Measurements from ENCODE around the gene TASOR2.

The TASOR2 gene

DNA sequence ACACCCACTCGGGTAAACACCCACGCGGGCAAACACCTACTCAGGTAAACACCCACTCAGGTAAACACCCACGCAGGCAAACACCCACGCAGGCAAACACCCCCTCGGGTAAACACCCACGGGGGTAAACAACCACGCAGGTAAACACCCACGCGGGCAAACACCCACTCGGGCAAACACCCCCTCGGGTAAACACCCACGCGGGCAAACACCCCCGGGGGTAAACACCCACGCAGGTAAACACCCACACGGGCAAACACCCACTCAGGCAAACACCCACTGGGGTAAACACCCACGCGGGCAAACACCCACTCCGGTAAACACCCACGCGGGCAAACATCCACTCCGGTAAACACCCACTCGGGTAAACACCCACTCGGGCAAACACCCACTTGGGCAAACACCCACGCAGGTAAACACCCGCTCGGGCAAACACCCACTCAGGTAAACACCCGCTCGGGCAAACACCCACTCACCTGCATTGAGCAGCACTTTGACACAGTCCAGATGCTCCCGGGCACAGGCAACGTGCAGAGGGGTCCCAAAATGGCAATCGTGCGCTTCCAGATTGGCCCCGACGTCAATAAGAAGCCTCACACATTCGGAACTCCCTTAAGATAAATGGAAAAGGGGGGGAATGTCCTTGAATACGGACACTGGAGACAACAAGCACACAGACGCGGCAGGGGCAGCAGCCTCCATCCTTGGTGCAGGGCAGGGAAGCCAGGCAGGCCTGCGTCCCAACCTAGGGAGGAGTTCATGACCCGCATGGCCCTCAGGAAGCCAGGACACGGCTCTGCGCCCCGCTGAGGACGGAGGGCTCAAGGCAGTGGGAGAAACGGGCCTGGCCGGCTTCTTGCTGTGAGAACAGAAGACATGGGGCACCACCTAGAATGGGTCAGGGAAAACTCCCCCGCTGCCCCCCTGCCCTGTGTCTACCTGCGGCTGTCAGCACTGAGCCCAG lies 35.9 kb upstream of the TASOR2 start:
- TF ChIP-seq, protein P1, sequence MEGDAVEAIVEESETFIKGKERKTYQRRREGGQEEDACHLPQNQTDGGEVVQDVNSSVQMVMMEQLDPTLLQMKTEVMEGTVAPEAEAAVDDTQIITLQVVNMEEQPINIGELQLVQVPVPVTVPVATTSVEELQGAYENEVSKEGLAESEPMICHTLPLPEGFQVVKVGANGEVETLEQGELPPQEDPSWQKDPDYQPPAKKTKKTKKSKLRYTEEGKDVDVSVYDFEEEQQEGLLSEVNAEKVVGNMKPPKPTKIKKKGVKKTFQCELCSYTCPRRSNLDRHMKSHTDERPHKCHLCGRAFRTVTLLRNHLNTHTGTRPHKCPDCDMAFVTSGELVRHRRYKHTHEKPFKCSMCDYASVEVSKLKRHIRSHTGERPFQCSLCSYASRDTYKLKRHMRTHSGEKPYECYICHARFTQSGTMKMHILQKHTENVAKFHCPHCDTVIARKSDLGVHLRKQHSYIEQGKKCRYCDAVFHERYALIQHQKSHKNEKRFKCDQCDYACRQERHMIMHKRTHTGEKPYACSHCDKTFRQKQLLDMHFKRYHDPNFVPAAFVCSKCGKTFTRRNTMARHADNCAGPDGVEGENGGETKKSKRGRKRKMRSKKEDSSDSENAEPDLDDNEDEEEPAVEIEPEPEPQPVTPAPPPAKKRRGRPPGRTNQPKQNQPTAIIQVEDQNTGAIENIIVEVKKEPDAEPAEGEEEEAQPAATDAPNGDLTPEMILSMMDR (conservative IDR thresholded peaks at IDR 0.05) = no peak
- H3K27ac ChIP-seq = peak overlapping the region; percentile 33

DNA sequence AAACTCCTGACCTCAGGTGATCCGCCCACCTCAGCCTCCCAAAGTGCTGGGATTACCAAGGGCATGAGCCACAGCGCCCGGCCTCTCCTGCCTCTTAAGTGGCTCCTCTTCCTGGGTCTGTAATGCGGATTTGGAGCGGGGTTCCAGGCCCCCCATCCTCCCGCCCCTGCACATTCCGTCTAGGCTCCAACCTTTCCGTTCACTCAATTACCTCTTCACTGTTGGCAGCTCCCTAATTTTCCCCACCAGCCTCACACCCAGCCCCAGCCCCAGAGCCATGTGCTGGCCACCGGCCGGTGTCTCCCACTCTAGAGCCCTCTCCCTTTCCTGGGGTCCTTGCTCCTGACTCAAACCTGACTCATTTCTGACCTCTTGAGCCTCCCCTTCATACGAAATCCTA lies 34.9 kb upstream of the TASOR2 start:
- no peak overlapping the region for H3K27ac ChIP-seq
- TF ChIP-seq, protein P1 (conservative IDR thresholded peaks at IDR 0.05) = no peak

DNA sequence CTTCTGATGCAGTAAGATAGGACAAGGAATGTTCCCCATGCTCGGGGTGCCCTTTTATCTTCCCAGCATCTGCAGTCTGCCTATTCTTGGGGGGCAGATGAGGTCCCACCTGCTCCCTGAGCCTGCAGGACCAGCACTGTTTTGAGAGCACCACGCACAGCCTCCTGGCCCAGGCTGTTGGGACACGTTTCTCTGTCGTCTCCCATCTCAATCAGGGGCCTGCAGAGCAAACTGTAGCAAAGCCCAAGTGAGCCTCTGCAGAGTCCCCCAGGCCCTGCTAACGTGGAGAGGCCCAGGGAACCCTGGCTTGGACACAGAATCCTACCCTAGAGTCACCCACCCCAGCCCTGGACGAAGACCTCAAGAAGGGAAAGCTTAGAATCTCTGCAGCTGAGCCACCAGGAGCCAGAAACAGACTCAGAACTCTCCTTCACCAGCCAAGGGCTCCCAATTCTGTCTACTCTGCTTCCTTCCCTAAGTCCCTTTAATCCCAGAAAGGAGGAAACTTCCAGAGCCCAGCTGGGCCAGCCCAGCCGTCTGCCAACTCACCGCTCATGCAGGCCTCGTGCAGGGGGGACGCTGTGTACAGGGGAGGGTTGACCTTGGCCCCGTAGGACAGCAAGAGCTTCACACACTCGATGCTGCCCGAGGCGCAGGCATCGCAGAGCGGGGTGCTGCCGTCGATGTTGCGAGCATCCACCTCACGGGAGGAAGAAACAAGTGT lies 33.8 kb upstream of the TASOR2 start:
- no peak overlapping the region; the same call in 1 of the 2 replicates for H3K27ac ChIP-seq
- TF ChIP-seq, protein P1 (conservative IDR thresholded peaks at IDR 0.05) = no peak

DNA sequence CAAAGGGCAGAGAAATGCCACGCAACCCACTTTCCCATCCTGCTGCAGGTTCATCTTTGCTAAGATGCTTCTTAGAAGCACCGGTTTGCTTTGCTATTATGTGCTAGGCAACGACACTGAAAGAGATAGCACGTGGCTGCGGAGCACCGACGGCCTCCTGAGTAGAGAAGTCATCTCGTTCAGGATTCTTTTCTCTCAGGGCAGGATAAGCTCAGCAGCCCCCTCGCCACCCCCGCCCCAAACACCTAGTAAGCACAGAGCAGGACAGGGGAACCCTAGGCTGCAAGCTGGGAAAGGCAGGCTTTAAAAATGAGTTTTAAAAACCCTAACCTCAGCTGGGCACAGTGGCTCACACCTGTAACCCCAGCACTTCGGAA lies 33.3 kb upstream of the TASOR2 start:
- TF ChIP-seq, protein P1 (conservative IDR thresholded peaks at IDR 0.05) = no peak
- H3K27ac ChIP-seq = no peak overlapping the region

DNA sequence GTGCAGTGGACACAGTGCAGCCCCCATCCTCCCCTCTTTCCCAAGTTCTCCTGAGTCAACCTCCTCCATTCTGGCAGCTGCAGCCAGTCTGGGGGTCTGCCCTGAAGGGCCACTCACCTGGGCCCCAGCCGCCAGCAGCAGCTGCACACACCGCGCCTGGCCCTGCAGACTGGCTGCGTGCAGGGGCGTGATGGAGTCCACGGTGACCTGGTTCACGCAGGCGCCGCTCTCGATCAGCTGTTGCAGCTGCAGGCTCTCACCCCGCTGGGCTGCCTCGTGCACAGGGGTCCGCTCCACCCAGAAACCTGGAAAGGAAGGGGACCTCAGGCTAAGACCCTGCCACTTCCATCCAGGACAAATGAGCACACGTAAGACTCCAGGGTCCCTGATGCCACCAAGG lies 31.9 kb upstream of the TASOR2 start:
- TF ChIP-seq, protein P1 (conservative IDR thresholded peaks at IDR 0.05) = no peak

DNA sequence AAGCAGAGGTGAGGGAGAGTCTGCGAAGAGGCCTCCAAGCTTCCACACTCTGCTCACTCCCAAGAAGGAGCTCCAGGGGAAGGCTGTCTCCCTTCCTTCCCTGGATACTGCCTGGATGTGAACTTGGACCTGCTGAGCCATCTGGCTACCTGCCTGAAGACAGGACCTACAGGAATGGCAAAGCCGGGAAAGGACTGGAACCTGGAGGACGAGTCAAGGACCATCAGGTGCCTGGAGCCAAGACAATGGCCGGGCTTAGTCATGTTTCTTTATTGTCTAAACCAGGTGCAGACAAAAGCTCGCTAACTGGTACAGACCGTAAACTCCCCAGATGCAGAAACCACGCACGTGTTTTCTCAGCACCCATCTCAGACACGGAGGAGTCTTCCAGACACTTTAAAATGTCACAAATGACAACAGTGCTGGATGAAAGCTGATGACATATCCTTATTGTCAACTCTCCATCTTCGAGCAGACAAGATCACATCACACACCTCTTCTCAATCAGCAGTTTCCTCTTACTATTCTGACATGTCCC lies 30.4 kb upstream of the TASOR2 start:
- H3K27ac ChIP-seq = no peak overlapping the region
- TF ChIP-seq, protein P1 (conservative IDR thresholded peaks at IDR 0.05) = no peak

More for the DNA sequence above, 31.9 kb upstream of the TASOR2 start:
- H3K27ac ChIP-seq = peak overlapping the region; percentile 15; the same call in 1 of the 2 replicates

DNA sequence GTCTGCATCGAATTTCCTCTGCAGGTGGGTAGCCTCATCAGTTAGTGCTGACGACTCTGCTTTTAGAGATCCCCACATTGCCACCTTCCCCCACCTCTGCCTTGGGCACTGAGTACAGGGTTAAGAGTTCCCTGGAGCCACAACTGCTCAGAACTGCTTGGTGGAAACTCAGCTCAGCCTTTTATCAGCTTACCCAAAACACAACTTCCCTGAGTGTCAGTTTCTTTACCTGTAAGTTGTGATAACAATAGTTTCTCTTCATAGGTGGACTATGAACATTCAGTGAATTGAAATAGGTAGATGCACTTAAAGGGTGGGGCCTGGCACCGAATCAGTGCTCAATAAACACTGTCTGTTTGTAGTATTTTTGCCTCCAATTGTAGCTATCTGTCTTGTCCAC lies 29.5 kb upstream of the TASOR2 start:
- TF ChIP-seq, protein P1 (conservative IDR thresholded peaks at IDR 0.05) = no peak
- no peak overlapping the region for H3K27ac ChIP-seq
